ENCODE measurements around the gene AKT2.

Gene AKT2

DNA sequence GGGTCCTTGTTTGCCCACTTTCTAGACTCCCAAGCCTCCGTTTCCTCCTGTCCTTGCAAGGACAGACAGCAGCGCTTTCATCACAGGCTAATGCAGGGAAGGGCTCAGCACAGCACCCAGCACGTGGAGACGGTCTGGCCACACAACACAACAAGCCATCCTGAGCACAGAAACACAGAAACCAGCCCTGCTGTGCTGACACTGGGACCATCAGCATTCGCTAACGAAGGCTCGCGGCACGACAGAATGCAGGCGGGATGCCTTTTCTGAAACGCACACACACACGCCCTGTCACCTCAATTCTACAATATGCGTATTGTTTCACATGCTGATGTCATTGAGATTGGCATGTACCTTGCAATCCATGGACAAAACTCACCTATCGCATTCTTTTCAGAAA is 12.9 kb downstream of the AKT2 start:
- DNase-seq: no peak

DNA sequence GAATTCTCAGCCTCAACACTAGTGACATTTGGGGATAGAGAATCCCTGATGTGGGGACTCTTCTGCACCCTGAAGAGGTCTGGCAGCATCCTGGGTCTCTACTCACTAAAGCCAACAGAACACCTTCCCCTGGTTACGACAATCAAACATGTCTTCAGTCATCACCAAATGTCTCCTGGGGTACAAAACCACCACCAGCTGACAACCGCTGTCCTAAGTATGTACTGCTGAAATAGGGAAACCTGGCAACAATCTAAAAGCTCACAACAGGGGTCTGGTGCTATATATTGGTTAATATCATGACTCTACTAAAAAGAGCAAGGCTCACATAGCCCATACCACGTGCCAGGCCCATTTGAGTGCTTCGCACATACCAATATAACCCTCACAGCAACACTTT is 13.4 kb downstream of the AKT2 start:
- no peak for DNase-seq

DNA sequence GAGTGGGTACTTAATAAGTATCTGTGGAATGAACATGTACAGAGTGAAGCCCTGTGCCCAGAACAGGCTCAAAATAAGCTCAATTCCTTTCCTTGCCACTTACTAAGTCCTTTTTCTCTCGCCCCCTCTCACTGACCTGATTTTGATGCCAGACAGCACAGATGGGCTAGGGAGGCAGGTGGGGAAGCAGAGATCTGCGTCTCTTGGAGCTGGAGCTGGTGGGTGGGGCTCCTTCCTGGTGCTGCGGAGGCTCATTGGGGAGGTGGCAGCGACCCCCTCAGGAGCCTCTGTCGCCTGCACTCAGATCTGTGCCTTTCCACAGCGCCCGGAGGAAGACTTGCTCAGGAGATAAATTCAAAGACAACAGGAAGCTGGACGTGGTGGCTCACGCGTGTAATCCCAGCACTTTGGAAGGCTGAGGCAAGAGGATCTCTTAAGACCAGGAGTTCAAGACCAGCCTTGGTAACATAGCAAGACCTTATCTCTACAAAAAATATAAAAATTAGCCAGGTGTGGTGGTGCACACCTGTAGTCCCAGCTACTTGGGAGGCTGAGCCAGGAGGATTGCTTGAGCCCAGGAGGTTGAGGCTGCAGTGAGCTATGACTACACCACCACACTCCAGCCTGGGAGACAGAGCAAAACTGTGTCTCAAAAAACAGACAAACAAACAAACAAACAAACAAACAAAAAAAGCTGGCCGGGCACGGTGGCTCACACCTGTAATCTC is 14.6 kb downstream of the AKT2 start:
- DNase-seq: no peak

DNA sequence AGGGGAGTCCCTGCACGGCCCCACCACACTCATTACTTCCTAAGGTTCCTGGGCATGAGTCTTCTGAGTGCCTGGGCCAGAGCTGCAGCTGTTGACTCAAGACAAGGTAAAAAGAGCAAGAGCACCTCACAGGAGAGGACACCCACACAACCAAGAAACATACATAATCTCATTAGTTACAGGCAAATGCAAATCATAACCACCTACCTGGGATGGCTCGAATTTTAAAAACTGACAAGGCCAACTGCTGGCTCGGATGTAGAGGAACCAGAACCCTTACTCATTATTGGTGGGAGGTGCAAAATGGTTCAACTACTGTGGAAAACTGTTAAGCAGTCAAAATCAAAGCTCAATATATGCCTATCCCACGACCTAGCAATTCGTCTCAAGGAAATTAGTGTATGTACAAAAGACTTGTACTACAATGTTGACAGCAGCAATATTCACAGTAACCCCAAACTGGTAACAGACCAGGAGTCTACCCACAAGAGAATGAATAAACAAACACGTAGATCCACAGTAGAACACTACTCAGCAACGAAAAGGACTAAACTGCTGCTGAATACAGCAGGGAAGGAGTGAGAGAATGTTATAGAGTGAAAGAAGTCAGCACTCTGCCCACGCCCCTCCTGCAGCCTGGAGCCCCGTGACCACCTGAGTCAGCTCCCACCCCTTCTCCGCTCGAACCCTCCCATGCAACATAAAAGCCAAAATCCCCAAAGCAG is 15.8 kb downstream of the AKT2 start:
- no peak for DNase-seq

DNA sequence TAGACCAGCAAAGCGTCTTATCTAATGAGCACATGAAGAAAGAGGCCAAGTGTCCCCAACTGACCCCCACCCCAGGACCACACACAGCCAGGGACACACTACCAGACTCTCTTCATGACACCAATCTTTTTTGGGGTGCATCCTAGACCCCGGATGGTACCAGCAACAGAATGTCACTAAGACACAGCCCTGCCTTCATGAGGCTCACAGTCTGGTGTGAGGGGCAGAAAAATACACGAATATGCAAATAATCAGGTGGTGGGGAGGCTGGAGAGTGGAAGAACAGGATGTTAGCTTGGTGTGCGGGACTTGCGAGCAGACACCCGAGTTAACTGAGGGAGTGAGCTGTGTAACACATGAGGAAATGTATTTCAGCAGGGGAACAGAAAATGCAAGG is 17.5 kb downstream of the AKT2 start:
- no peak for DNase-seq

DNA sequence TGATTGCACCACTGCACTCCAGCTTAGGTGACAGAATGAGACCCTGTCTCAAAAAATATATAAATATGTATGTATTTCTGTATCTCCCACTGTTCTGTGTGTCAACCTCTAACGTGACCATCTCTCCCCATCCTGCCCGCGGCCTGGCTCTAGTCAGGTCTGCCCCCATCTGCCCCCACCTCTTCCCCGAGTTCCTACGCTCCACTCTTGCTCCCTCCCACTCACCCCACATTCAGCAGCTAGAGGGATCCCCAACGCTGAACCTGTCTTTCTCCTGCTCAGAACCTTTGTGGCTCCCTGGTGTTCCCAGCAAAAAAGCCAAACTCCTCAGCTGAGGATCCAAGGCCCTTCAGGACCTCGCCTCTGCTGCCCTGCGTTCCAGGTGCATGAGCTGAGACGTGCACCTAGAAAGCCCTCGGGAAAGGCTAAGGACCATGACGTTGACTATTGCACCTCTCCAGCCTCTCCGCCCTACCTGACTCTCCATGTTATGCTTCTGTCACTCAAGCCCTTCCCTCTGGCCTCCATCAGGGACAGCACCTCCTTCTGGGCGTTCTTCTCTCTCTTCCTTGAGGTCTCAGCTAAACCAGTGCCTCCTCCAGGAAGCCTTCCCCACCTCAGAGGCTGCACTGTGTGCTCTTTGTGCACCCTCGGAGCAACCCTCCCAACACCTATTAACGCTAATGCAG is 18.1 kb downstream of the AKT2 start:
- DNase-seq: no peak

DNA sequence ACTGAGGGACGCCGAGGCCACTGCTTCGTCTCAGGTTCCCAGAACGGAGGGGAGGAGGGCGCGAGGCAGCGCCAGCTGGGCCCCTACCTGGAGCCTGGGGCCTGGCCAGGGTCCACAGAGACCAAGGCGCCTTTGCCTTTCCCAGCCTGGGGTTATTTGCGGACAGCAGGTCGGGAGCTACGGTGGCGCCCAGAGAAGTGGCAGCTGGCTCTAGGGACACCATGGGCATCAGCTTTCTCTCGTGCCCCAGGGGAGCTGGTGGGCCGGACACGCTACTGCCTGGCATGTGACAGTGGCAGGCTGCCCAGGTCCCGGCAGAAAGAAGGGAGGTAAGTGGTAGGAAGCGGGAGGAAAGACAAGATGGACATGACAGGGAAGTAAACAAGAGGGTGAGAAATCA is 19.0 kb downstream of the AKT2 start:
- no peak for DNase-seq

DNA sequence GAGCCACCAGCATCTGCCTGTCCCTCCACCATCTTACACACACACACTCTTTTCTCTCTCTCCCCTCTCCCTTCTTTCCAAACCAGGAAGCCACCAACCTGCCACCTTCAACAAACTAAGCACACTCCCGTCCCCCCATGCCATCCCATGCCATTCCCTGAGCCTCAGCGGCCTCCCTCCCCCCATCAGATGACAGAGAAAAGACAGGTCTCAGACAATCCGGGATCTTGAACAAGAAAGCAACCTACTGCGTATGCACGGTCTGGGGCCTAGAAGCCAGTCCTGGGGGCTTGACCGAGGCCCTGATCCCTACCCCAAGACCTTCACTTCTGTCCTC is 19.4 kb downstream of the AKT2 start:
- DNase-seq: no peak

DNA sequence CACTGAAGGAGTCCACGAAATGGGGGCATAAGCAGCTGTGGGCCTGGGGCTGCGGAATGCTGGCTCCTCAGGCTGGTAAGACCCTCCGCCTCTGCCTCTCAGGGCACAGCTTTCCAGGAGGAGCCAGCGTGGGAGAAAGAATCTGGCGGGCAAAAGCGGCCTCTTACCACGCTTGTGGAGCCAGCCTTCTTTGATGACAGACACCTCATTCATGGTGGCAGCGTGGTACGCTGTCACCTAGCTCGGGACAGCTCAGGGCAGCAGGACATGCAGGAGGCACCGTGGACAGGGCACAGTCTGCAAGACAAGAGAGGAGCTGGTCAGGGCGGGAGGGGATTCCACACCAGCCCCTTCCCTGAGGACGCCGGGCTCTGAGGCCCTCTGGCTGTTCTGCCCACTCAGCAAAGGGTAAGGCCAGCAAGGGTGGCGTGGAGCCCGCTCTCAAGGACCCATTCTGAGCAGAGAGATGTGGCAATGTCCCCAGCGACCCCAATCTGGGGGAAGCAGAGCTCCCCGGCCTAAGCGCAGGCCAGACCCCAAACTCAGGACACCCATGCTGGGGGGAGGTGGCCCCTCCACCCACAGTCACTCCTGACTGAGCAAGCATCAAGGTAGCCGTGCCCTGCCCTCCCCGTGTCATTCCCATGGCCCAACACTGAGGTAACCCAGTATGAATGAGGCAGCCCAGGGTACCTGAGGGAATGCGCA is 19.9 kb downstream of the AKT2 start:
- DNase-seq: no peak

DNA sequence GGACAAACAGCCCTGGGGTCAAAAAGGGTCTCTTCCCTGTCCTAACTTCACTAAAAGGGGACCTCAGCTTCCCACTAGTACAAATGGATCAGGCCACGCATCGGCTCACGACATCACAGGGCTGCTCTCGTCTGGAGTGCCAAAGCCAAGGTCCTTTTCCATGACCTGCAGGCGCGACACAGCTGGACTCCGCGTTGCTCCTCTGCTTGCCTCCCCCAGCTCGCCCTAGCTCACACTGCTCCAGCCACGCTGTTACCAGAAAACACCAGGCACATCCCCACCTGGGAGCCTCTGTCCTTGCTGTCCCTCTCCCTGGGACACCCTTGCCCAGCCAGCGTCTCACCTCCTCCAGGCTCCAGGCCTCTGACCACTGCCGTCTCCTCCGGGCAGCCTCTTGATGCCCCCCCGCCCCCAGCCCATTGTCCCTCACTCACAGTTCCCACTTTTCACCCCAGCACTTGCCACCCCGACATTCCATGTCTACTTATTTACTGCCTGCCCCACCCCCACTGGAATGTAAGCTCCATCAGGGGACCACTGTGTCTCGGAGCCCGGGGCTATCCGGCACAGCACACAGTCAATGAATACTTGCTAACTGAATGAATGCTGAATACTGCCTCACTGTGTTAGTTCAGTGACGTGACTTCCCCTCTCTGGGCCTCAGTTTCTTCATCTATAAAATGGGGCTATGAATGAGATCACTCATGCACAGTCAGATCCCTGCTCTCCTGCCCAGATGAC is 20.7 kb downstream of the AKT2 start:
- DNase-seq: no peak

DNA sequence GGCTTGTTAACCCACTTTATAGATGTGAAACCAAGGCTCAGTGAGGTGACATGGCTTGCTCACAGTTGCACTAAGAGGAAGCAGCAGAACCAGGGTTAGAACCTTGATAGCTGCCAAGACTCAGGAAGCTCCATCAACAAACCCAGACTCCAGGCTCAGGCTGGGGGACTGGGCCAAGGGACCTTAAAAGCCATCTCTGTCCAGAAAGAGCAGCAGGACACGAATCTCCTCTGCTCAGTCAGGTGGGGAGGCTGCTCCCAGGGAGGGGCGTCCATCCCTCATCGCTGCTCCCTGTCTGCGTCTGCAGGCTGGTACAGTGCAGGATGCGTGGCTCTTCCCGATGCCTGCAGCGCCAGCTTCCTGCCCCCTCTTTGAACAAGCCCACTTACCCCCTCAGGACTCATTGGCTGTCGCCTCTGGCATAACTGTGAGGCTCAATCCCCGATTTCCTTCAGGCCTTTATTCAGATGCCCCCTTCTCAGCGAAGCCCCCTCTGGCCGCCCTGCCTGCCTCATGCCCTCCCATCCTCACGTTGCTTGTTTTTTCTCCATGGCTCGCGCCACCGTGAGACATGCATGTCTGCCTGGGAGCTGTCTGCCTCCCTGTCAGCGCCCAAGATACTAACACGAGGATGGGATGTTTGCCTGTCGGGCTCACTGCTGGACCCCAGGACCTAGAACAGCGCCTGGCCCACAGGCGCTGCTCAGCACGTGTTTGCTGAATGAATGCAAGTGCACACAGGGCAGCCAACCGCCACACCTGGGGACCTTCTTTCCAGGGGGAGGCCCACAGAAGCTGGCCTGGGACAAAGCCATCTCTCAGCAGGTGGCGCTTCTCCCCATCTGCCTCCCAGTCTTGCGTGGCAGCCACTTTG is 21.5 kb downstream of the AKT2 start:
- no peak for DNase-seq

DNA sequence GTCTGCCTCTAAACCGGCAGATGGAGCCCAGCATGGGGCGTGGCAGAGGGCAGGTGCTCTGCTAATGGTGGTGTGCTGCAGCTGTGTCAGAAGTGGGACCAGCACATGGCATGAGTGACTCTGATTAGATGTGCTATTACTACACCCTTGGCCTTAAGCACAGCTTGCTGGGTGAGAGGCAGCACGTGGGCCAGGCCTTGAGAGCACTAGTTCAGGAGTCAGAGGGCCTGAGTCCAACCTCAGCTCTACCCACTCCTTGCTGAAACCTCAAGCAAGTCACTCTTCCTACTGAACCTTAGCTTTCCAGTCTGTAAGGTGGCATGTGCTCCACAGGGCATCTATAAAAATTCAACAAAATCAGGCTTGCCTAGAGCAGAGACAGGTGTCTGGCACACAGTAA is 22.7 kb downstream of the AKT2 start:
- no peak for DNase-seq

DNA sequence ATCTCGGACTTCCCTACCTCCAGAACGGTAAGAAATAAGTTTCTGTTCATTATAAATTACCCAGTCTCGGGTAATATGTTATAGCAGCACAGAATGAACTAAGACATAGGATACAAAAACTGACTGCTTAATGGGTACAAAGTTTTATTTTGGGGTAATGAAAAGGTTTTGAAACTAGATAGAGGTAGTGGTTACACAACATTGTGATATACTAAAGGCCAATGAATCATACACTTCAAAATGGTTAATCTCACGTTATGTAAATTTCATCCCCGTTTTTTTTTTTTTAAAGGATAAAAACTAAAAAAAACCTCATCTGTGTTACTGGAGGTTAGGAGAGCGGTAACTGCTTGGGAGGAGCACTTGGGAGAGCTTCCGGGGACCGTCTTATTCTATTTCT is 23.5 kb downstream of the AKT2 start:
- DNase-seq: no peak

DNA sequence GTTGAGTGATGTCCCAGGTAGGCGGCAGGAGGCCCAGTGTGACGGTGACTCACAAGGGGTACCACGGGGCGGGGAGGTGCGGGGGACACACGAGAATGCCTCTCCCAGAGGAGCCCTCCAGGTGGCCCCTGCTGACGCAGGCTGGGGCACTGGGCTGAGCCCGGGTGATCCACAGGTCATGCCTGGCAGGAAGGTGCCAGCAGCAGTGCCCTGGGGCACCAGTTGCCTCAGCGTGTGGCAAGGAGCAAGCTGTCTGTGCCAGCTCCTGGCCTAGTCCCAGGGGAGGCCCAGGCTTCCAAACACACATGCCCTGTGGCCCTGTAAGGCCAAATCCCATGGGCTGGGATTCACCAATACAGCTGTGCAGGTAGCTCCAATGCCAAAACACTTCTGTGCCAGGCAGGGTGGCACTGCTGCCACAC is 28.0 kb downstream of the AKT2 start:
- no peak for DNase-seq

DNA sequence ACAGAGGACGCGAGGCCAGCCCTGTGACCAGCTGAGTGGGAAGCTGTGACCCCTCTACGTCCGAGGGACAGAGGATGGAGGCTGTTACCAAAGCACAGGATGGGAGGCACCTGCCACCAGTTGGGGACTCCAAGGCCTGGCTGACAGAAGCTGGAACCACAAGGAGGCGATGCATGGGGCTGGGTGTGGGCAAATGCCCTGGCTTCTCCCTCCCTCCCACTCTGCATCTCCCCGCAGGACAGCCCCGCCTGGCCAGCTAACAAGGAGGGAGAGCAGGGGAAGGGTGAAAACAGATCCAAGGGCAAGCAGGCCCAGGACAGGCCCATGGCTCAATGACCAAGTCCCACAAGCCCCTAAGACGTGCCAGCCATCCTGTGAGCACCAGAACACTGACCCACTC is 28.6 kb downstream of the AKT2 start:
- DNase-seq: no peak

DNA sequence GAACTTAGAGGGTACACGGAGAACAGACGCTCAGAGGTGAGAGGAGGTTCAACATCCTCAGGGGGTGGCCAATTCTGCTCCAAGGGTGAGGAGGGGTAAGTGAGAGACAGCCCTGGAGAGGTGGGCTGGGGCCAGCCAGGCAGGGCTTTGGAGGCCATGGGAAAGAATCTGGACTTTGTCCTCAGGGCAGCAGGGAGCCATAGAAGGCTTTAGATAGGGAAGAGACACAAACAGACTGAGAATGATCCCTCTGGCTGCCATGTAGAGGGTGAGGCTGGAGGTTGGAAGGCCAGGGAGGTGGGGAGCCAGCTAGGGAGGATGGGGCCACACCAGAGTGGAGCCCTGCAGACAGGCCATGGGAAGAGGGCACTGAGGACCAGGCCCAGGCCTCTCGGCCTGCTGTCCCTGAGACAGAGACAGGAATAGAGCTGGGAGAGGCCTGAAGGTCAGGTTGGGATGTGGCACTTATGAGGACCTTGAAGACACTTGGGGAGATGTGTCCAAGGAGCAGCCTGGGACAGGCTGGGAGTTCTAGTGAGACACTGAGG is 29.5 kb downstream of the AKT2 start:
- no peak for DNase-seq

DNA sequence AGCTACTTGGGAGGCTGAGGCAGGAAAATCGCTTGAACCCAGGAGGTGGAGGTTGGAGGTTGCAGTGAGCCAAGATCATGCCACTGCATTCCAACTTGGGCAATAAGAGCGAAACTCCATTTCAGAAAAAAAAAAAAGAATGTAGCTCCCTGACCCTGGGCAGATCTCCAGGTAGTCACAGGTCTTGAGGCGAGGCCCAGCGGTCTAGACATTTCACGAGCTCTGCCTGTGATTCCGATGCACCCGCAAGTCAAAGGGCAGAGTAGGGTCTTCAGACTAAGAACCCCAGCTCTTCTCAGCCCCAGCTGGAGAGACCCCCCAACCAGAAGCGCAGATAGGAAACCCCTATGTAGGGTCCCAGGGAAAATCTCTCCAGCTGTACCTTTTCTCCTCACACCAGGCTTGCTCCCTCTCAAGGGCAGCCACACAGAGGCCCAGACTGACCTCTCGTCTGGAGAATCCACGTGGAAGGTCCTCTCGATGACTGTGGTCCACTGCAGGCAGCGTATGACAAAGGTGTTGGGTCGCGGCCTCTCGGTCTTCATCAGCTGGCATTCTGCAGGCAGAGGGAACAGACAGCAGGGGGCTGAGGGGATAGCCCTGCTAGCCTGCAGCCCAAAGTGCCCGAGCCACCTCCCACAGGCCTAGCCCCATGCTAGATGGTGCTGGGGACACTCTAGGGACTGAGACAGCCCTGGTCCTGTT is 30.3 kb downstream of the AKT2 start:
- DNase-seq: no peak

DNA sequence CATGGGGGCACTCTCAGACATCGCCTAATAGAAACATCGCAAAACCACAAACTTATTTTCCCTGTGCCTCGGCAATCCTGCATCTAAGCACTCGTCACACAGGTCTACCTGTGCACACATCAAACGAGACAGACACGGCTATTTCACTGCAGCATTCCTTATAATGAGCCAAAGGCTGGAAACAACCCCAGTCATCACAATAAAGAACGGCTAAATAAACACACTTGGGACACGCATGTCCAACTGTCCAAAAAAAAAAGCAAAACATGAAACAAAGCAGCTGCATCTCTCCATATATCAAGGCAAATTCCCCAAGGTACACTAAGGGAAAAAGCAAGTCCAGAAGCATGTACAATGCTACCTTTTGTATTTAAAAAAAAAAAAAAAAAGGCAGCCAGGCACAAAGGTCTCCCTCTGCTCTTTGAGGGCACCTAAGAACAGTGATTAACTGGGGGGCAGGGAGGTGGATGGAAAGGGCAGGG is 31.5 kb downstream of the AKT2 start:
- no peak for DNase-seq

DNA sequence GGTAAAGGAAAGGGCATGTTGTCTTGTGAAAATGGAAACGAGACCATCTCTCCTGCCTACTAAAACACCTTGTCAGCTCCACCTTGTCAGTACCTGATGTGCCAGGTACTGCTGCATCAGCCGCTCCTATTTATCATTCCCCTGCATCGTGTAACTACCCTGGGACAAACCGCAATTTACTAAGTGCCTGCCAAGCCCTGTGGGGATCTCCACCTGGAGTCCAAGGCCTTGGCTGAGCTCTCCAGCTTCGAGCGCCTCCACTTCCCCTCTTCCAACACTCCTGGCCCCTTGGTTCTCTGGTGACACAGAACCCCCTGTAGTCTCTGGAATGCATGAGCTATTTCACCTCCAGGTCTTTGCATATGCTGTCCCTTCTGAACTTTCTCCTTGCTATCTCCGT is 32.8 kb downstream of the AKT2 start:
- no peak for DNase-seq

DNA sequence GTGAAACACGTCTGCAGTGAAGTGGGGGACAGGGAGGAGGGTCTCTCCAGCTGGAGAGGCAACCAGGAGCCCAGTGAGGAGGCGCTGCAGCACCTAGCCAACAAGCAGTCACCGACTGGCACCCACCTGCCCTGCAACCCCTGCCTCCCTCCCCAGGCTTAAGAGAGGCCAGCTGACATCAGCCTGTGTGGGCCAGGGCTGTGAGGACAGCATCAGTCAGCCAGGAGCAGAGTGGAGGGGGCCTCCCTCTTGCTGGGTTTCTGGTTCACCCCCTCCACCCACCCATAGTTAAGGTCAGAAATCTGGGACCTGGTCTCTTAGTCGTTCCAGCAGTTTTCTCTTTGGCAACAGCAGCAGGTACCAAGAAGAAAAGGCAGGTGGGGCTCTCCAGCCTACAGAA is 33.2 kb downstream of the AKT2 start:
- DNase-seq: no peak

DNA sequence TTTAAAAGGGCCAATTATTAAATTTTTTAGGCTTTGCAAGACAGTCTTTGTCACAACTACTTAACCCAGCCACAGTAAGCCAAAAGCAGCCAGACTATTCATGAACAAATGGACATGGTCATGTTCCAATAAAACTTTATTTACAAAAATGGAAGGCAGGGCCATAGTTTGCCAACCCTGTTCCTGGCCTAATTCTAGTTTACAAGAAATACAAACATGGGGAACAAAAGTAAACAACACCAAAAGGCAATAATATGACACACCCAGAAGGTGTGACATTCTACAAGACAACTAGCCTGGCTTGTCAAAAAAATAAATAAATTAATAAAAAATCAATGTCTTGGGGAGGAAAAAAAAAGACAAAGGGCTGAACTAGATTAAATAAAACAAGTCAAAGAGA is 33.9 kb downstream of the AKT2 start:
- DNase-seq: no peak
